WTC11 (cell line): Measurements from ENCODE around the gene TSPAN18. TPM values are rescaled to one million over a fixed set of nuclear protein-coding genes. Genes with fewer than 3 reads are reported as not detected.
A peak's percentile ranks its signal among the peaks of the same experiment; 100 is the strongest.

Experiments
- ATAC-seq: fragments of 200-7000 bp; cut with Tn5 transposase; 2 replicates; pipeline ENCODE4 v1.10.0; 2021; ENCODE audit warnings: mild to moderate bottlenecking, moderate library complexity
- CTCF ChIA-PET: fragments of 300-600 bp; sonication (Branson Sonifier 250); formaldehyde crosslinking; loops from one replicate; lab custom pipeline; 2021; ENCODE audit warnings: antibody characterized with exemption; lab: Charles Lee
- POLR2A ChIA-PET: fragments of 350-600 bp; sonication (Branson Sonifier 250); formaldehyde crosslinking; loops from one replicate; lab custom pipeline; 2021; ENCODE audit warnings: antibody characterized with exemption; lab: Charles Lee
- DNase-seq: peaks from one replicate; pipeline ENCODE4 v3.0.0; 2021; ENCODE audit warnings: low spot score
- H3K27ac Mint-ChIP-seq: 2 replicates; pipeline ENCODE4 v1.8.0; 2021; ENCODE audit warnings: mixed read lengths
- H3K27me3 Mint-ChIP-seq: 2 replicates; pipeline ENCODE4 v1.8.0; 2021; ENCODE audit warnings: low read depth, mild to moderate bottlenecking, moderate library complexity, mixed read lengths
- H3K36me3 Mint-ChIP-seq: 2 replicates; pipeline ENCODE4 v1.8.0; 2021; ENCODE audit warnings: mixed read lengths
- H3K4me1 Mint-ChIP-seq: 2 replicates; pipeline ENCODE4 v1.8.0; 2022; ENCODE audit warnings: mixed read lengths
- H3K4me3 Mint-ChIP-seq: 2 replicates; pipeline ENCODE4 v1.8.0; 2021; ENCODE audit warnings: mild to moderate bottlenecking, moderate library complexity, mixed read lengths
- H3K9me3 Mint-ChIP-seq: 2 replicates; pipeline ENCODE4 v1.8.0; 2021; ENCODE audit warnings: mixed read lengths
- CDX4 ChIP-seq: fragments of 250-450 bp; sonication (Bioruptor Pico); IDR thresholded peaks from 2 replicates; pipeline ENCODE4 v1.9.0; 2021; ENCODE audit warnings: moderate library complexity, mild to moderate bottlenecking, inconsistent platforms, borderline replicate concordance
- EMX1 ChIP-seq: fragments of 250-450 bp; sonication (Bioruptor Pico); IDR thresholded peaks from 2 replicates; pipeline ENCODE4 v1.8.0; 2021; ENCODE audit warnings: mild to moderate bottlenecking
- FOXK1 ChIP-seq: sonication (generic); formaldehyde crosslinking; IDR thresholded peaks from 2 replicates; pipeline ENCODE4 v1.8.0; 2022; ENCODE audit warnings: mild to moderate bottlenecking, moderate library complexity, missing genetic modification reagents
- FOXP1 ChIP-seq: sonication (generic); formaldehyde crosslinking; IDR thresholded peaks from 2 replicates; pipeline ENCODE4 v1.8.0; 2022; ENCODE audit warnings: missing genetic modification reagents, mild to moderate bottlenecking, moderate library complexity, borderline replicate concordance
- JAZF1 ChIP-seq: fragments of 250-450 bp; sonication (Bioruptor Pico); IDR thresholded peaks from 2 replicates; pipeline ENCODE4 v1.9.0; 2021; ENCODE audit warnings: moderate library complexity, mild to moderate bottlenecking, inconsistent platforms
- MLX ChIP-seq: sonication (generic); formaldehyde crosslinking; IDR thresholded peaks from 2 replicates; pipeline ENCODE4 v1.8.1; 2023; ENCODE audit warnings: mild to moderate bottlenecking, missing genetic modification reagents, moderate library complexity
- PRRX2 ChIP-seq: fragments of 250-450 bp; sonication (Bioruptor Pico); IDR thresholded peaks from 2 replicates; pipeline ENCODE4 v1.8.0; 2021; ENCODE audit warnings: mild to moderate bottlenecking
- SMAD3 ChIP-seq: sonication (generic); formaldehyde crosslinking; IDR thresholded peaks from 2 replicates; pipeline ENCODE4 v1.8.0; 2022; ENCODE audit warnings: missing genetic modification reagents, mild to moderate bottlenecking, borderline replicate concordance
- STAT6 ChIP-seq: sonication (generic); formaldehyde crosslinking; conservative IDR thresholded peaks from 2 replicates; pipeline ENCODE4 v1.8.1; 2023; ENCODE audit warnings: mild to moderate bottlenecking, low read depth, missing genetic modification reagents, moderate library complexity
- ZBTB21 ChIP-seq: sonication (generic); formaldehyde crosslinking; IDR thresholded peaks from 2 replicates; pipeline ENCODE4 v1.8.1; 2023; ENCODE audit warnings: mild to moderate bottlenecking, missing genetic modification reagents, borderline replicate concordance
- ZNF219 ChIP-seq: sonication (generic); formaldehyde crosslinking; IDR thresholded peaks from 2 replicates; pipeline ENCODE4 v1.8.0; 2023; ENCODE audit warnings: missing genetic modification reagents, mild to moderate bottlenecking, borderline replicate concordance
- ZNF281 ChIP-seq: sonication (generic); formaldehyde crosslinking; IDR thresholded peaks from 2 replicates; pipeline ENCODE4 v1.8.0; 2023; ENCODE audit warnings: mild to moderate bottlenecking, missing genetic modification reagents
- ZNF423 ChIP-seq: fragments of 250-450 bp; sonication (Bioruptor Pico); IDR thresholded peaks from 2 replicates; pipeline ENCODE4 v2.1.2; 2022; ENCODE audit warnings: mild to moderate bottlenecking, moderate library complexity
- total RNA-seq: library from RNA; stranded (reverse); gene quantifications from 3 replicates; pipeline ENCODE4 v1.2.3, GENCODE V29; 2021
- TF ChIP-seq, protein P1 (sequence below): sonication (generic); formaldehyde crosslinking; IDR thresholded peaks from 2 replicates; pipeline ENCODE4 v1.8.1; 2023; ENCODE audit warnings: mild to moderate bottlenecking, missing genetic modification reagents, moderate library complexity

TSPAN18 gene
- total RNA-seq, 1 experiment from 2014 or later, result 44.7 TPM

GRCh38 chr11:44943696-44944095 is 216.9 kb downstream of the TSPAN18 start:
- CTCF ChIA-PET, result interaction anchor here (0.9 to 6.5 kb wide), 13 partner anchors 11 to 290 kb away, joined by 3 to 55 read pairs (median 8); no protein-coding TSS in a partner anchor
- H3K9me3 Mint-ChIP-seq, result peaks cover 4% of the 10 kb centered on the region
- H3K27me3 Mint-ChIP-seq, result no peaks in the 10 kb centered on the region

More at GRCh38 chr11:44943696-44944095, 216.9 kb downstream of the TSPAN18 start:
- peak overlapping the region; percentile 71; the same call in 1 of the 2 replicates for H3K27ac Mint-ChIP-seq
- H3K36me3 Mint-ChIP-seq, result peaks cover 5% of the 10 kb centered on the region
- H3K4me3 Mint-ChIP-seq, result no peak overlapping the region
- POLR2A ChIA-PET, result no interaction called here
- no peak for DNase-seq
- TF ChIP-seq PRRX2 (CRISPR knock-in tag), result no peak
- TF ChIP-seq CDX4 (CRISPR knock-in tag), result no peak
- no peak for TF ChIP-seq ZBTB21 (CRISPR knock-in tag)
- TF ChIP-seq, protein P1, sequence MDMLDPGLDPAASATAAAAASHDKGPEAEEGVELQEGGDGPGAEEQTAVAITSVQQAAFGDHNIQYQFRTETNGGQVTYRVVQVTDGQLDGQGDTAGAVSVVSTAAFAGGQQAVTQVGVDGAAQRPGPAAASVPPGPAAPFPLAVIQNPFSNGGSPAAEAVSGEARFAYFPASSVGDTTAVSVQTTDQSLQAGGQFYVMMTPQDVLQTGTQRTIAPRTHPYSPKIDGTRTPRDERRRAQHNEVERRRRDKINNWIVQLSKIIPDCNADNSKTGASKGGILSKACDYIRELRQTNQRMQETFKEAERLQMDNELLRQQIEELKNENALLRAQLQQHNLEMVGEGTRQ (CRISPR knock-in tag), result no peak
- no peak for TF ChIP-seq JAZF1
- TF ChIP-seq ZNF281, result no peak
- no peak for TF ChIP-seq ZNF423 (CRISPR knock-in tag)
- no peak for TF ChIP-seq MLX (CRISPR knock-in tag)
- no peak for TF ChIP-seq SMAD3 (CRISPR knock-in tag)
- TF ChIP-seq ZNF219, result no peak
- TF ChIP-seq EMX1 (CRISPR knock-in tag), result no peak
- TF ChIP-seq FOXK1 (CRISPR knock-in tag), result no peak
- TF ChIP-seq FOXP1 (CRISPR knock-in tag), result no peak
- no peak for TF ChIP-seq STAT6 (CRISPR knock-in tag)
- H3K4me1 Mint-ChIP-seq, result peaks cover 55% of the 10 kb centered on the region
- ATAC-seq, result peak; percentile 13
